Activated naive CD8-positive, alpha-beta T cell treated with anti-CD3 and anti-CD28 coated beads for 36 hours (primary cell): ENCODE data around the gene PDE6G. TPM values are rescaled to one million over a fixed set of nuclear protein-coding genes. Genes with fewer than 3 reads are reported as not detected.
"Not testable (repeated sequence)": the region's sequence is repeated elsewhere in the genome, so short reads cannot be mapped to it uniquely, and the experiment has no call there.

Experiments
- DNase-seq: peaks from one replicate; pipeline ENCODE4 v3.0.0; 2021
- H3K27ac Mint-ChIP-seq: one replicate; pipeline ENCODE4 v1.8.0; 2022; ENCODE audit warnings: mild to moderate bottlenecking, moderate library complexity, mixed read lengths
- H3K27me3 Mint-ChIP-seq: one replicate; pipeline ENCODE4 v1.8.0; 2022; ENCODE audit warnings: mild to moderate bottlenecking, mixed read lengths
- H3K36me3 Mint-ChIP-seq: one replicate; pipeline ENCODE4 v1.8.0; 2021; ENCODE audit warnings: mild to moderate bottlenecking, mixed read lengths
- H3K4me1 Mint-ChIP-seq: one replicate; pipeline ENCODE4 v1.8.0; 2021; ENCODE audit warnings: mixed read lengths
- H3K4me3 Mint-ChIP-seq: one replicate; pipeline ENCODE4 v1.8.0; 2022; ENCODE audit warnings: mild to moderate bottlenecking, moderate library complexity, mixed read lengths
- H3K9me3 Mint-ChIP-seq: one replicate; pipeline ENCODE4 v1.8.0; 2022; ENCODE audit warnings: mixed read lengths
- total RNA-seq, 2 experiments: library from RNA; stranded (reverse); gene quantifications; one replicate each; pipeline ENCODE4 v1.2.3, GENCODE V29; 2021

The PDE6G gene
- total RNA-seq, 2 experiments from 2014 or later, result 8.6 to 9.1 TPM

DNA sequence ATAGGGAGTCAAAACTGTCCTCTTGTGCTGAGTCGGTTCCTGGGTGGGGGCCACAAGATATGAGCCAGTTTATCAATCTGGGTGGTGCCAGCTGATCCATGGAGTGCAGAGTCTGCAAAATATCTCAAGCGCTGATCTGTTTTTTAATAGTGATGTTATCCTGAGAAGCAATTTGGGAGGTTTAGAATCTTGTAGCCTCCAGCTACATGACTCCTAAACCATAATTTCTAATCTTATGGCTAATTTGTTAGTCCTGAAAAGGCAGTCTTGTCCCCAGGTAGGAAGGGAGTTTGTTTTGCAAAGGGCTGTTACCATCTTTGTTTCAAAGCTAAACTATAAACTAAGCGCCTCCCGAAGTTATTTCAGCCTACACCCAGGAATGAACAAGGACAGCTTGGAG, 17.7 kb downstream of the PDE6G start:
- H3K4me1 Mint-ChIP-seq, result peaks cover 12% of the 10 kb centered on the region
- peaks cover 3% of the 10 kb centered on the region for H3K36me3 Mint-ChIP-seq
- H3K9me3 Mint-ChIP-seq, result no peaks in the 10 kb centered on the region
- H3K27me3 Mint-ChIP-seq, result no peaks in the 10 kb centered on the region
- no peak overlapping the region for H3K4me3 Mint-ChIP-seq
- no peak overlapping the region for H3K27ac Mint-ChIP-seq
- DNase-seq, result no peak

DNA sequence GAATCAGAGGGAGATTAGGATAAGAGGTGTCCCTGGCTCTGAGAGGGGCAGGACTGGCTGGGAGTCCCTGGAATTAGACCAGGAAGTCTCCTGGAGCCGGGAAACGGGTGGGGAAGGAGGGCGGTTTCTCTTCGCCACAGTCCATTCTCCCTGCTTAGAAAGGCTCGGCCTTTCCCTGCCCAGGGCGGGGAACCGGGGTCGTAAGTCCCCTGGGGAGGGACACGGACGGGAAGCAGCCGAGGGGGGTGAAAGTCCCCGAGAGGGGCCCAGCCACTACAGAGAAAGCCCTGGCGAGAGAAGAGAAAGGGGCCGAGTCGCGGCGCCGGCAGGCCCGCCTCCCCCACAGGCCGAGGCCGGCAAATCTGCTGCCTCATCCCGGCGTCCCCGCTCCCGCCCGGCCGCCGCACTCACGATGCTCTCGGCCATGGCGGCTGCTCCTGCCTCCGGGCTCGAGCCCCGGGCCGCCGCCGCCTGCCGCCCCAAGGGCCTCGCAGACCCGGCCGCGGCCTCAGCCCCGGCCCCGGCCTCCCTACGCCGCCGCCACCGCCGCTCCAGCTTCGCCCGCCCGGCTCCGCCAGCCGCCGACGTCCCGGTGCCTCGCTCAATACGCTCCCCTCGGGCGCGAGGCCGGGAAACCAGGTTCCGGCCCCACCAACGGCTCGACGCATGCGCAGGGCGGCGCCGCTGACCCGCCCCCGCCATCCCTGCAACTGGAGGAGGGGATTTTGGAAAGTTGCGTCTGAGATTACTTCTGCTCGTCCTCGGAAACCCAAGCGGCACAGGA, 19.6 kb downstream of the PDE6G start, which contains the start of the genes NPLOC4 and TSPAN10:
Gene NPLOC4, minus strand, starts transcription at position 608 of the 784 bp plus-strand sequence. Its CDS starts 182 bp downstream, at position 426.
Gene TSPAN10, plus strand, starts transcription at position 692 of the 784 bp plus-strand sequence. CDS start 5,217 bp downstream, outside the sequence.
- peaks cover 8% of the 10 kb centered on the region for H3K36me3 Mint-ChIP-seq
- peaks cover 17% of the 10 kb centered on the region for H3K4me1 Mint-ChIP-seq
- H3K9me3 Mint-ChIP-seq, result no peaks in the 10 kb centered on the region
- peak; percentile 88 for DNase-seq
- no peaks in the 10 kb centered on the region for H3K27me3 Mint-ChIP-seq
- H3K27ac Mint-ChIP-seq, result peak within 1 kb of the TSS; percentile 87
- peak within 1 kb of the TSS; percentile 95 for H3K4me3 Mint-ChIP-seq

GRCh38 chr17:81635973-81636504, 20.3 kb downstream of the PDE6G start:
- no peaks in the 10 kb centered on the region for H3K9me3 Mint-ChIP-seq
- H3K36me3 Mint-ChIP-seq, result peaks cover 12% of the 10 kb centered on the region
- DNase-seq, result no peak
- peak overlapping the region; percentile 95 for H3K4me3 Mint-ChIP-seq
- H3K27ac Mint-ChIP-seq, result peak overlapping the region; percentile 87
- H3K4me1 Mint-ChIP-seq, result peaks cover 19% of the 10 kb centered on the region
- H3K27me3 Mint-ChIP-seq, result no peaks in the 10 kb centered on the region

DNA sequence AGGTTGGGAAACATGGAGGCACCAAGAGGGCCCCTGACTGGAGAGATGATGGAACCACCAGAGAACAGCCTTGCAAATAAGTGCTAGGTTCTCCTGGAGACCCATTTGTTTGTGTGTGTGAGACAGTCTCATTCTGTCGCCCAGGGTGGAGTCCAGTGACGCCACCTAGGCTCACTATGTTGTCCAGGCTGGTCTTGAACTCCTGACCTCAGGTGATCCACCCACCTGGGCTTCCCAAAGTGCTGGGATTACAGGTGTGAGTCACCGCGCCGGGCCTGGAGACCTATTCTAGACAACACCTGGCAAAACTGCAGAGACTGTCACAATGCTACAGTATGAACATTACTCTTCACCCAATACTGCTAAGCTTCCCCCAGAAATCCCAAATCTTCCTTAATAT, 20.9 kb downstream of the PDE6G start:
- H3K4me1 Mint-ChIP-seq, result peaks cover 19% of the 10 kb centered on the region
- H3K27me3 Mint-ChIP-seq, result no peaks in the 10 kb centered on the region
- peak overlapping the region; percentile 87 for H3K27ac Mint-ChIP-seq
- H3K4me3 Mint-ChIP-seq, result peak overlapping the region; percentile 95
- no peaks in the 10 kb centered on the region for H3K9me3 Mint-ChIP-seq
- H3K36me3 Mint-ChIP-seq, result peaks cover 12% of the 10 kb centered on the region
- no peak for DNase-seq

- no peak for DNase-seq
- Mint-ChIP-seq H3K36me3 (peaks cover 28% of the 10 kb centered on the region), H3K27me3 (no peaks in the 10 kb centered on the region), H3K4me1 (peaks cover 16% of the 10 kb centered on the region), H3K27ac (no peak overlapping the region), H3K9me3 (no peaks in the 10 kb centered on the region), H3K4me3 (no peak overlapping the region)
Measured at GRCh38 chr17:81631482-81631881, 24.9 kb downstream of the PDE6G start.

- H3K9me3 Mint-ChIP-seq, result no peaks in the 10 kb centered on the region
- no peak for DNase-seq
- no peaks in the 10 kb centered on the region for H3K27me3 Mint-ChIP-seq
- H3K4me1 Mint-ChIP-seq, result peaks cover 10% of the 10 kb centered on the region
- H3K27ac Mint-ChIP-seq, result peak overlapping the region; percentile 54
- H3K36me3 Mint-ChIP-seq, result peaks cover 36% of the 10 kb centered on the region
- no peak overlapping the region for H3K4me3 Mint-ChIP-seq
Measured at GRCh38 chr17:81630274-81630673, 26.1 kb downstream of the PDE6G start.

- peaks cover 40% of the 10 kb centered on the region for H3K36me3 Mint-ChIP-seq
- H3K27ac Mint-ChIP-seq, result no peak overlapping the region
- no peak overlapping the region for H3K4me3 Mint-ChIP-seq
- no peaks in the 10 kb centered on the region for H3K27me3 Mint-ChIP-seq
- no peak for DNase-seq
- peaks cover 4% of the 10 kb centered on the region for H3K4me1 Mint-ChIP-seq
- no peaks in the 10 kb centered on the region for H3K9me3 Mint-ChIP-seq
Measured at GRCh38 chr17:81621494-81622130, 34.7 kb downstream of the PDE6G start.

DNA sequence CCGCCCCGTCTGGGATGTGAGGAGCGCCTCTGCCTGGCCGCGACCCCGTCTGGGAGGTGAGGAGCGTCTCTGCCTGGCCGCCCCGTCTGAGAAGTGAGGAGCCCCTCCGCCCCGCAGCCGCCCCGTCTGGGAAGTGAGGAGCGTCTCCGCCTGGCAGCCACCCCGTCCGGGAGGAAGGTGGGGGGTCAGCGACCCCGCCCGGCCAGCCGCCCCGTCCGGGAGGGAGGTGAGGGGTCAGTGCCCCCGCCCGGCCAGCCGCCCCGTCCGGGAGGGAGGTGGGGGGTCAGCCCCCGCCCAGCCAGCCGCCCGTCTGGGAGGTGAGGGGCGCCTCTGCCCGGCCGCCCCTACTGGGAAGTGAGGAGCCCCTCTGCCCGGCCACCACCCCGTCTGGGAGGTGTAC, 38.0 kb downstream of the PDE6G start:
- Mint-ChIP-seq H3K36me3 (peaks cover 17% of the 10 kb centered on the region), H3K4me1 (peaks cover 16% of the 10 kb centered on the region)
- H3K4me3 Mint-ChIP-seq, H3K27me3 Mint-ChIP-seq, H3K27ac Mint-ChIP-seq, H3K9me3 Mint-ChIP-seq, DNase-seq: not testable (repeated sequence)

GRCh38 chr17:81616877-81617276, 39.5 kb downstream of the PDE6G start:
- Mint-ChIP-seq H3K36me3 (peaks cover 19% of the 10 kb centered on the region), H3K27me3 (no peaks in the 10 kb centered on the region), H3K9me3 (no peaks in the 10 kb centered on the region), H3K27ac (no peak overlapping the region), H3K4me3 (no peak overlapping the region), H3K4me1 (peaks cover 16% of the 10 kb centered on the region)
- no peak for DNase-seq

DNA sequence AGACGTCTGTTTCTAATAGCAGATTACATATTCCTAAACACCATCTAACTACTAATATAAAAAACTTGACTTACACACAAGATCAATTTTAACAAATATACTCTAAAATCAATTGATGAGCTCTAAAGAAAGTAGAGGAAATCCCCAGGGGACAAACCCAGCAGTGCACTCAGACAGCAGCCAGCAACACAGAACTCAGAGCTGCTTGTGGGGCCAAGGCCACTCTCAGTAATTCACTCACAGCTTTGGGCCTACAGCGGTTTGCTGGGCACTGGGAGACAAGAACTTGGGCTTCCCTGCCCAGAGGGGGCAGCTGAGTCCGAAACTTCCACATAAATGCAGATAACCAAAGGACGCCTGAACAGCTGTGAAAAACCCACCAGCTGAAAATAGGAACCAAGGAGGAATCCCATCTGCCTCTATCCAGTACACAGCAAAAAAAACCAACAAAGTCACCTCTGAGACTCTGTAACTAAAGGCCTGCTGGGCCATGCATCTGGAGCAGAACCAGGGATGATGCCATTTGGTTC, 40.9 kb downstream of the PDE6G start:
- H3K36me3 Mint-ChIP-seq, result peaks cover 19% of the 10 kb centered on the region
- DNase-seq, result no peak
- H3K27ac Mint-ChIP-seq, result peak overlapping the region; percentile 88
- no peaks in the 10 kb centered on the region for H3K9me3 Mint-ChIP-seq
- no peak overlapping the region for H3K4me3 Mint-ChIP-seq
- H3K4me1 Mint-ChIP-seq, result peaks cover 16% of the 10 kb centered on the region
- no peaks in the 10 kb centered on the region for H3K27me3 Mint-ChIP-seq

- Mint-ChIP-seq H3K4me1 (peaks cover 16% of the 10 kb centered on the region), H3K4me3 (no peak overlapping the region), H3K36me3 (peaks cover 21% of the 10 kb centered on the region), H3K9me3 (no peaks in the 10 kb centered on the region), H3K27ac (no peak overlapping the region), H3K27me3 (no peaks in the 10 kb centered on the region)
- no peak for DNase-seq
Measured at GRCh38 chr17:81612172-81612970, 44.0 kb downstream of the PDE6G start.

GRCh38 chr17:81609541-81610311, 46.6 kb downstream of the PDE6G start:
- Mint-ChIP-seq H3K27me3 (no peaks in the 10 kb centered on the region), H3K4me3 (no peak overlapping the region), H3K36me3 (peaks cover 18% of the 10 kb centered on the region), H3K4me1 (peaks cover 5% of the 10 kb centered on the region), H3K9me3 (no peaks in the 10 kb centered on the region), H3K27ac (no peak overlapping the region)
- no peak for DNase-seq

GRCh38 chr17:81608605-81609004, 47.7 kb downstream of the PDE6G start:
- H3K27ac Mint-ChIP-seq, result no peak overlapping the region
- no peaks in the 10 kb centered on the region for H3K9me3 Mint-ChIP-seq
- H3K36me3 Mint-ChIP-seq, result peaks cover 22% of the 10 kb centered on the region
- H3K4me3 Mint-ChIP-seq, result no peak overlapping the region
- no peaks in the 10 kb centered on the region for H3K4me1 Mint-ChIP-seq
- DNase-seq, result no peak
- H3K27me3 Mint-ChIP-seq, result no peaks in the 10 kb centered on the region

DNA sequence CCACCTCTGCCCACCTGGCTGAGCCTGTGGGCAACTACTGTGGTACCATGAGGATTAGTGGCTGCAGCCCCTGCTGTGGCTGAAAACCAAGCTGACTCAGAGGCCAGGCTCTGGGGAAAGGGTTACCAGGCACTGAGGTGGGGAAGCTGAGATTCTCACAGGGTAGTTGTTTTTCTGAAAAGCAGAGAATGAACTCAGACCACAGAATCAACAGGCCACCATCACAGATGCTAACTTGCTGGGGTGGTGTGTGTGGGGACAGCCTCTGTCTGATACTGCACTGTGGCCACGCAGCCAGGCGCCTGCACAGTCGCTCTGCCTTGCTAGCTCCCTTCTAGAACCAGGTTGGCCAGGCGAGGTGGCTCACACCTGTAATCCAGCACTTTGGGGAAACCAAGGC, 48.3 kb downstream of the PDE6G start:
- Mint-ChIP-seq H3K27me3 (no peaks in the 10 kb centered on the region), H3K9me3 (no peaks in the 10 kb centered on the region), H3K27ac (no peak overlapping the region), H3K36me3 (peaks cover 22% of the 10 kb centered on the region), H3K4me1 (no peaks in the 10 kb centered on the region), H3K4me3 (no peak overlapping the region)
- no peak for DNase-seq
